SK-N-SH treated with all-trans-retinoic acid at 6 μM for 48 hours (cell line): ENCODE results near the gene SLC9A7.

Experiments used
- ARNTL ChIP-seq: fragments of 450-650 bp; formaldehyde crosslinking; IDR thresholded peaks from 2 replicates; pipeline ENCODE4 v1.5.0; 2020; ENCODE audit warnings: low read depth, mild to moderate bottlenecking, moderate library complexity, borderline replicate concordance
- GLIS3 ChIP-seq: fragments of 250-450 bp; sonication (Bioruptor Pico); IDR thresholded peaks from 2 replicates; pipeline ENCODE4 v1.5.0; 2020; ENCODE audit warnings: mild to moderate bottlenecking, moderate library complexity
- PATZ1 ChIP-seq: fragments of 250-450 bp; sonication (Bioruptor Pico); IDR thresholded peaks from 2 replicates; pipeline ENCODE4 v1.8.0; 2020; ENCODE audit warnings: mild to moderate bottlenecking, moderate library complexity, borderline replicate concordance
- RARB ChIP-seq: fragments of 250-450 bp; sonication (Bioruptor Pico); IDR thresholded peaks from 2 replicates; pipeline ENCODE4 v1.8.0; 2021; ENCODE audit warnings: mild to moderate bottlenecking, moderate library complexity
- ZFP3 ChIP-seq: fragments of 250-450 bp; sonication (Bioruptor Pico); IDR thresholded peaks from 2 replicates; pipeline ENCODE4 v1.5.0; 2020; ENCODE audit warnings: mild to moderate bottlenecking, moderate library complexity
- ZNF8 ChIP-seq: fragments of 450-650 bp; formaldehyde crosslinking; IDR thresholded peaks from 2 replicates; pipeline ENCODE4 v1.5.0; 2020; ENCODE audit warnings: mild to moderate bottlenecking, moderate library complexity

DNA sequence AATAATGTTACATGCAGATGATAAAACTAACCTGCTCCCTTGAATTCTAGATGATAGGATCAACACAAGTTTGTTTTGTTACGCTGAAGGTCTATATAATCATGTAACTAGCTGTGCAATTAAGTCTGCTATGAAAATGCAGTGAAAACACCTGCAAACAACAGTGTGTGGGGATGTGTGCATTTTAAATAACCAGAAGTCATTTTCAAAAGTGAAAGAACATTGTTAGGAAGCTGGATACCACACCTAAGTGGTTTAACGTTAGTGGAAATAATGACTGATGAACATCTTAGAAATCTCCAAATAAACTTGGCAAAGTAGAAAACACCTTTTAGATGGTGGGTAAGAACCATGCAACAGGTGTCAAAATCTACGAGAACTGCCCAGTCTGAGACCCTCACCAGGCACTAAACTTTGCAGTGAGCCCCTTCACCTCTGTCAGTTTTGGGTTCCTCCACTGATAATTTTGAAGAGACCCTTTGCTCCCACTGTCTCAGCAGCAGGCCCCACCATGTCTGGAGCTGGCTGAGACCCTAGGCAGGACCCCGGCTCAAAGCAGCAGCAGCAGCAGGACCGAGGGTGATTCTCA lies 148.8 kb downstream of the SLC9A7 start:
- TF ChIP-seq ARNTL (CRISPR knock-in tag) (no peak), ZNF8 (CRISPR knock-in tag) (no peak), RARB (CRISPR knock-in tag) (no peak), PATZ1 (CRISPR knock-in tag) (no peak), ZFP3 (no peak), GLIS3 (CRISPR knock-in tag) (no peak)
